Suprapubic skin (tissue), 4 donors: ENCODE data around the gene NKD2. TPM values are rescaled to one million over a fixed set of nuclear protein-coding genes. Genes with fewer than 3 reads are reported as not detected.

ENCODE experiments used
- DNase-seq, 2 donors: peaks; one replicate each; pipeline ENCODE4 v3.0.0-alpha.2; 2019; ENCODE audit warnings: low spot score in 2 of 2
- H3K27ac ChIP-seq: fragments of 200-600 bp; sonication (generic); one replicate; pipeline ENCODE4 v1.5.1; 2019
- H3K27me3 ChIP-seq: fragments of 200-600 bp; sonication (generic); one replicate; pipeline ENCODE4 v1.5.1; 2019
- H3K36me3 ChIP-seq: fragments of 200-600 bp; sonication (generic); one replicate; pipeline ENCODE4 v1.5.1; 2019
- H3K4me1 ChIP-seq: fragments of 200-600 bp; sonication (generic); one replicate; pipeline ENCODE4 v1.5.1; 2019
- H3K4me3 ChIP-seq: fragments of 200-600 bp; sonication (generic); one replicate; pipeline ENCODE4 v1.5.1; 2019; ENCODE audit warnings: mild to moderate bottlenecking
- H3K9me3 ChIP-seq: fragments of 200-600 bp; sonication (generic); one replicate; pipeline ENCODE4 v1.5.1; 2019
- EP300 ChIP-seq: sonication (generic); formaldehyde crosslinking; IDR thresholded peaks from one replicate; pipeline ENCODE4 v1.6.1; 2017; ENCODE audit warnings: antibody characterized with exemption
- POLR2A ChIP-seq, 2 donors: fragments of 450-650 bp; IDR thresholded peaks; one replicate each; pipeline ENCODE4 v1.6.1; 2017; ENCODE audit warnings: antibody characterized with exemption in 2 of 2, mild to moderate bottlenecking in 2 of 2, moderate library complexity in 2 of 2
- POLR2AphosphoS5 ChIP-seq, 3 donors: sonication (generic); formaldehyde crosslinking; IDR thresholded peaks; one replicate each; pipeline ENCODE4 v1.6.1; 2017; ENCODE audit warnings: antibody characterized with exemption in 3 of 3
- whole genome bisulfite sequencing: methylation state at CpG from one replicate; pipeline ENCODE4 v1.1.5; 2018; 5-methylcytosine and 5-hydroxymethylcytosine counted together
- total RNA-seq, 4 donors: library from RNA; depleted of rRNA; stranded (reverse); fragments of >200 nt; gene quantifications; one replicate each; pipeline ENCODE4 v1.1.0, GENCODE V29; 2016
- TF ChIP-seq, protein P1 (sequence below), 2 donors: fragments of 200-600 bp in 1 of 2; fragments of 450-650 bp in 1 of 2; sonication (generic) in 1 of 2; IDR thresholded peaks; one replicate each; pipeline ENCODE4 v1.5.1; 2016 to 2019; ENCODE audit warnings: antibody characterized with exemption in 2 of 2, mild to moderate bottlenecking in 1 of 2, moderate library complexity in 1 of 2

Gene NKD2
- total RNA-seq, 4 donors from 2014 or later: 7.9 to 13.0 (median 10.6) TPM

DNA sequence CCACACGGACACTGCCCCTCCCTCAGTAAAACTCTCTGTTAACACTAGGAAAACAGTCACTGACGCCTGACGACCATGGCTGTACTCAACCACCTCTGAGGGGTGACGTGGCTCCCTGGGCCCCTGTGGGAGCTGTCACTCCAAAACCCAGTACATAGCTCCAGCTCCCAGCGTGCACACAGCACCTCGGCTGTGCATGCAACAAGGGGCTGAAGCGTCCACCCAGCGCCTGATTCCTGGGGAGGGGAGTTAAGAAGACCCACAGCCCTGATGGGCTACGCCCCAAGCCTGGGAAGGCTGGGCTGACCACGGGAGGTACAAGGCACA, 66.9 kb downstream of the NKD2 start:
- Histone ChIP-seq H3K27me3 (no peaks in the 10 kb centered on the region), H3K4me3 (no peak overlapping the region), H3K36me3 (peaks cover 68% of the 10 kb centered on the region), H3K9me3 (no peaks in the 10 kb centered on the region), H3K4me1 (no peaks in the 10 kb centered on the region), H3K27ac (no peak overlapping the region)
- WGBS: 81% methylated on average over 7 of the region's 10 CpGs
- no peak for DNase-seq
- TF ChIP-seq, protein P1, sequence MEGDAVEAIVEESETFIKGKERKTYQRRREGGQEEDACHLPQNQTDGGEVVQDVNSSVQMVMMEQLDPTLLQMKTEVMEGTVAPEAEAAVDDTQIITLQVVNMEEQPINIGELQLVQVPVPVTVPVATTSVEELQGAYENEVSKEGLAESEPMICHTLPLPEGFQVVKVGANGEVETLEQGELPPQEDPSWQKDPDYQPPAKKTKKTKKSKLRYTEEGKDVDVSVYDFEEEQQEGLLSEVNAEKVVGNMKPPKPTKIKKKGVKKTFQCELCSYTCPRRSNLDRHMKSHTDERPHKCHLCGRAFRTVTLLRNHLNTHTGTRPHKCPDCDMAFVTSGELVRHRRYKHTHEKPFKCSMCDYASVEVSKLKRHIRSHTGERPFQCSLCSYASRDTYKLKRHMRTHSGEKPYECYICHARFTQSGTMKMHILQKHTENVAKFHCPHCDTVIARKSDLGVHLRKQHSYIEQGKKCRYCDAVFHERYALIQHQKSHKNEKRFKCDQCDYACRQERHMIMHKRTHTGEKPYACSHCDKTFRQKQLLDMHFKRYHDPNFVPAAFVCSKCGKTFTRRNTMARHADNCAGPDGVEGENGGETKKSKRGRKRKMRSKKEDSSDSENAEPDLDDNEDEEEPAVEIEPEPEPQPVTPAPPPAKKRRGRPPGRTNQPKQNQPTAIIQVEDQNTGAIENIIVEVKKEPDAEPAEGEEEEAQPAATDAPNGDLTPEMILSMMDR (IDR thresholded peaks at IDR 0.05): no peak
- TF ChIP-seq POLR2AphosphoS5 (IDR thresholded peaks at IDR 0.05) (no peak), EP300 (no peak)

DNA sequence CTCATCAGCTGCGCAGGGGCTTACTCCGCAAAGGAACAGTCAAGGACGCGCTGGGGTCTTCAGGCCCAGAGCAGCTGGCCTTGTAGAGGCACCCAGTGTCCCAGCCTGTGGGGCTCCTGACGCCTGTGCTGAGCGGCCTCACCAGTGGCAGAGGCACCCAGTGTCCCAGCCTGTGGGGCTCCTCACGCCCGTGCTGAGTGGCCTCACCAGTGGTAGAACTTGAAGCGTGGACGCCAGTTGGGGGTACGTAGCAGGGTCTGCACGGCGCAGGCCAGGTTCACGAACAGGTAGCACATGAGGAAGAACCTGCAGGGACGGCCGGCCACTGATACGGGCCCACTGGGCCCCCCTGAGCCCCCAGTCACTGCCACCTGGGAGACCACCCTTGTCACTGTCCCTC, 67.3 kb downstream of the NKD2 start:
- DNase-seq: no peak
- Histone ChIP-seq H3K4me1 (no peaks in the 10 kb centered on the region), H3K27me3 (no peaks in the 10 kb centered on the region), H3K4me3 (no peak overlapping the region), H3K27ac (no peak overlapping the region), H3K36me3 (peaks cover 72% of the 10 kb centered on the region), H3K9me3 (no peaks in the 10 kb centered on the region)
- 98% methylated on average over 8 of the region's 17 CpGs for WGBS
- TF ChIP-seq POLR2A (IDR thresholded peaks at IDR 0.05) (no peak), EP300 (no peak), POLR2AphosphoS5 (IDR thresholded peaks at IDR 0.05) (no peak)
- TF ChIP-seq, protein P1 (IDR thresholded peaks at IDR 0.05): no peak

- no peak overlapping the region for H3K27ac ChIP-seq
- H3K9me3 ChIP-seq: no peaks in the 10 kb centered on the region
- H3K4me3 ChIP-seq: no peak overlapping the region
- no peaks in the 10 kb centered on the region for H3K4me1 ChIP-seq
- no peak for TF ChIP-seq POLR2AphosphoS5 (IDR thresholded peaks at IDR 0.05)
- TF ChIP-seq, protein P1 (IDR thresholded peaks at IDR 0.05): no peak
- no peak for TF ChIP-seq POLR2A (IDR thresholded peaks at IDR 0.05)
- no peak for TF ChIP-seq EP300
- H3K27me3 ChIP-seq: no peaks in the 10 kb centered on the region
- DNase-seq: no peak
- H3K36me3 ChIP-seq: peaks cover 77% of the 10 kb centered on the region
- WGBS: 93% methylated on average over 15 of the region's 17 CpGs
These were observed 67.8 kb downstream of the NKD2 start for GRCh38 chr5:1076406-1076805.

DNA sequence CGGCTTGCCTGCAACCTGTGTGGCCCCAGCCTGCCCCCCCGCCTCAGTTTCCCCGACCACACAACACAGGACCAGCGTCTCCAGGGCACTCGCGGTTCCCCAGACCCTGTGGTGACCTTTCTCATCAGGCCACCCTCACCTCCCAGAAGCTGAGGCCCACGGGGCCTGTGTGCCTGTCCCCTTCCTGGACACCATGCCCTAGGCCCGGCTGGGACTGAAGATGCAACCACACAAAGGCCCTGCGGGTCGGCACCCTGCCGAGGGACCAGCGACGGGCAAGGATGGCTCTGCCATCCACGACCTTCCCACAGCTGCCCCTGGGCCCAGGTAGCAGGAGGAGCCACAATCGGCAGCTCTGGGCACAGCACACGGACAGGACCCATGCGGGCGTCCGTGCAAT, 68.4 kb downstream of the NKD2 start:
- Histone ChIP-seq H3K9me3 (no peaks in the 10 kb centered on the region), H3K27me3 (no peaks in the 10 kb centered on the region), H3K4me3 (no peak overlapping the region), H3K36me3 (peaks cover 81% of the 10 kb centered on the region), H3K4me1 (no peaks in the 10 kb centered on the region), H3K27ac (no peak overlapping the region)
- 86% methylated on average over 9 of the region's 19 CpGs for WGBS
- DNase-seq: no peak
- TF ChIP-seq, protein P1 (IDR thresholded peaks at IDR 0.05): no peak
- TF ChIP-seq POLR2AphosphoS5 (IDR thresholded peaks at IDR 0.05) (no peak), EP300 (no peak), POLR2A (IDR thresholded peaks at IDR 0.05) (no peak)

DNA sequence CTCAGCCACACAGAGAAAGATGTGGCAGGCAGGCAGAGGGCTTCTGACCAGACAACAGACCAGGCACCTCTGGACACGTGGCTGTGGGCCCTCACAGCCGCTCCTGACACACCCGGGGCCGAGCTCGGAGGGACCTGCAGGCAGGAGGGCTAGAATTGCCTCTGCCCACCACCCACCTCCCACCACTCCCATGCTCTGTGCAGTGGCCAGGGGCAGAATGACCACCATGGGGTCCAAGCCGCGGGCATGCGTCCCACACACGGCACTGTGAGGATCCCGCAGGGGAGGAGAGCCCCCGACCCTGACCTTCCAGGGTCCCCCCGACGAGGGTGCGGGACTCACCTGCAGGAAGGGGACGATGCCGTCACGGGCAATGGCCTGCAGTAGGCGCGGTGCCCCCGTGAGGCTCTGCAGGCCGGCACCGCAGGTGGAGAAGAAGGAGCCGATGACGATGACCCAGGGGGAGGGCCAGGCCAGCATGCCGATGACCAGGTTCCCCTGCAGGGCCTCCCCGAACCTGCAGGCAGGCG, 69.0 kb downstream of the NKD2 start:
- Histone ChIP-seq H3K27me3 (no peaks in the 10 kb centered on the region), H3K4me1 (no peaks in the 10 kb centered on the region), H3K9me3 (no peaks in the 10 kb centered on the region), H3K27ac (no peak overlapping the region), H3K36me3 (peaks cover 82% of the 10 kb centered on the region), H3K4me3 (no peak overlapping the region)
- TF ChIP-seq POLR2AphosphoS5 (IDR thresholded peaks at IDR 0.05): no peak
- TF ChIP-seq EP300: no peak
- TF ChIP-seq POLR2A (IDR thresholded peaks at IDR 0.05): no peak
- TF ChIP-seq, protein P1 (IDR thresholded peaks at IDR 0.05): no peak
- 92% methylated on average over 23 of the region's 27 CpGs for WGBS
- no peak for DNase-seq
